A549 (cell line): ENCODE measurements around the gene PPP1CC.

Source experiments
- CHD2 ChIP-seq: fragments of 150-350 bp; IDR thresholded peaks from 2 replicates; pipeline ENCODE4 v1.6.1; 2014; ENCODE audit warnings: low read length; ENCODE audit not compliant: partially characterized antibody
- CHD4 ChIP-seq: fragments of 200-600 bp; sonication (generic); IDR thresholded peaks from 2 replicates; pipeline ENCODE4 v1.6.1; 2016; ENCODE audit warnings: antibody characterized with exemption, mild to moderate bottlenecking, borderline replicate concordance
- CTCF ChIP-seq: fragments of >200 bp; sonication (Bioruptor Twin); formaldehyde crosslinking; IDR thresholded peaks from 3 replicates; pipeline ENCODE4 v1.5.1; 2016
- EP300 ChIP-seq, 2 experiments: fragments of >200 bp; sonication (Bioruptor Twin); formaldehyde crosslinking; IDR thresholded peaks; 2 replicates in 1 of 2; 3 replicates in 1 of 2; pipeline ENCODE4 v1.6.1; 2016 to 2017
- JUN ChIP-seq, 2 experiments: fragments of >200 bp; sonication (Bioruptor Twin); formaldehyde crosslinking; IDR thresholded peaks; 2 replicates in 1 of 2; 3 replicates in 1 of 2; pipeline ENCODE4 v1.6.1; 2016 to 2017
- NFE2L2 ChIP-seq: fragments of 150-350 bp; conservative IDR thresholded peaks from 2 replicates; pipeline ENCODE4 v1.6.1; 2014; ENCODE audit warnings: low read length
- PHF8 ChIP-seq: fragments of 200-600 bp; sonication (generic); IDR thresholded peaks from 2 replicates; pipeline ENCODE4 v1.6.1; 2016; ENCODE audit warnings: low read depth, mild to moderate bottlenecking, antibody characterized with exemption, moderate library complexity, borderline replicate concordance
- POLR2A ChIP-seq: IDR thresholded peaks from 2 replicates; pipeline ENCODE4 v1.6.1; 2012; ENCODE audit warnings: mild to moderate bottlenecking, low read length
- RFX5 ChIP-seq: fragments of 450-650 bp; IDR thresholded peaks from 2 replicates; pipeline ENCODE4 v1.7.1; 2014; ENCODE audit warnings: antibody characterized with exemption, mild to moderate bottlenecking, moderate library complexity
- SREBF2 ChIP-seq: fragments of 450-650 bp; IDR thresholded peaks from 2 replicates; pipeline ENCODE4 v1.6.1; 2014; ENCODE audit warnings: mild to moderate bottlenecking, moderate library complexity

- TF ChIP-seq CTCF (no peak), NFE2L2 (no peak), JUN (IDR thresholded peaks at IDR 0.05) (no peak), EP300 (IDR thresholded peaks at IDR 0.05) (no peak), CHD4 (no peak), POLR2A (no peak), PHF8 (no peak), CHD2 (no peak), RFX5 (no peak), SREBF2 (no peak)
Measured at GRCh38 chr12:110702081-110702480, 40.6 kb downstream of the PPP1CC start.
